T-cell (primary cell): ENCODE measurements around the gene ADAM33. TPM values are rescaled to one million over a fixed set of nuclear protein-coding genes. Genes with fewer than 3 reads are reported as not detected.

Source experiments
- ATAC-seq, 4 experiments: fragments of 200-7000 bp in 3 of 4; fragments of 150-1000 bp in 1 of 4; cut with Tn5 transposase; replicated peaks in 1 of 4; 1 replicate in 3 of 4; 2 replicates in 1 of 4; pipeline ENCODE4 v1.10.0; 2021; ENCODE audit warnings: moderate library complexity in 3 of 4, mild to moderate bottlenecking in 2 of 4, moderate number of reproducible peaks in 1 of 4
- CTCF ChIA-PET, 2 donors: fragments of 300-600 bp; sonication (Branson Sonifier 250); formaldehyde crosslinking; loops; one replicate each; lab custom pipeline; 2022; ENCODE audit warnings: antibody characterized with exemption in 2 of 2; lab: Charles Lee
- POLR2A ChIA-PET, 2 donors: fragments of 300-600 bp; sonication (Branson Sonifier 250); formaldehyde crosslinking; loops; one replicate each; lab custom pipeline; 2022; ENCODE audit warnings: antibody characterized with exemption in 2 of 2; lab: Charles Lee
- DNase-seq, 35 experiments: peaks; one replicate each; pipeline versions ENCODE4 v3.0.0 to v3.0.0-alpha.2; 2013 to 2023
- H3K27ac ChIP-seq: one replicate; pipeline ENCODE4 v1.5.1; 2013; ENCODE audit warnings: low read length
- H3K27me3 ChIP-seq, 2 experiments: replicated peaks in 1 of 2; 1 replicate in 1 of 2; 2 replicates in 1 of 2; pipeline versions ENCODE4 v1.6.1 to v1.7.0; 2013; ENCODE audit warnings: low read length in 1 of 2, mixed read lengths in 1 of 2; ENCODE audit not compliant: control insufficient read depth in 2 of 2, insufficient read depth in 2 of 2; ENCODE audit errors: extremely low read depth in 1 of 2
- H3K36me3 ChIP-seq, 2 donors: 1 replicate in 1 of 2; 2 replicates in 1 of 2; pipeline versions ENCODE4 v1.6.1 to v1.7.0; 2013; ENCODE audit warnings: low read length in 1 of 2; ENCODE audit not compliant: control insufficient read depth in 2 of 2, insufficient read depth in 1 of 2; ENCODE audit errors: extremely low read depth in 1 of 2
- H3K4me1 ChIP-seq, 2 experiments: 1 replicate in 1 of 2; 2 replicates in 1 of 2; pipeline versions ENCODE4 v1.6.1 to v1.7.0; 2013; ENCODE audit warnings: low read length in 2 of 2, mixed read lengths in 1 of 2; ENCODE audit not compliant: insufficient read depth in 2 of 2, control insufficient read depth in 1 of 2; ENCODE audit errors: extremely low read depth in 1 of 2
- H3K4me3 ChIP-seq, 2 donors: 1 replicate in 1 of 2; 2 replicates in 1 of 2; pipeline versions ENCODE4 v1.5.1 to v1.7.0; 2013; ENCODE audit warnings: mild to moderate bottlenecking in 2 of 2, low read length in 1 of 2, moderate library complexity in 1 of 2; ENCODE audit not compliant: control insufficient read depth in 1 of 2; ENCODE audit errors: extremely low read depth in 1 of 2
- H3K9me3 ChIP-seq: 2 replicates; pipeline ENCODE4 v1.7.0; 2013
- H3K27ac Mint-ChIP-seq, 2 donors: one replicate each; pipeline ENCODE4 v1.8.0; 2020 to 2021; ENCODE audit warnings: mild to moderate bottlenecking in 2 of 2, mixed read lengths in 2 of 2
- H3K27me3 Mint-ChIP-seq, 2 donors: one replicate each; pipeline ENCODE4 v1.8.0; 2021 to 2022; ENCODE audit warnings: mixed read lengths in 2 of 2
- H3K36me3 Mint-ChIP-seq: one replicate; pipeline ENCODE4 v1.8.0; 2021; ENCODE audit warnings: mixed read lengths
- H3K4me1 Mint-ChIP-seq, 3 donors: one replicate each; pipeline ENCODE4 v1.8.0; 2020 to 2022; ENCODE audit warnings: mixed read lengths in 3 of 3, mild to moderate bottlenecking in 1 of 3
- H3K4me3 Mint-ChIP-seq, 3 donors: one replicate each; pipeline ENCODE4 v1.8.0; 2020 to 2022; ENCODE audit warnings: mild to moderate bottlenecking in 3 of 3, mixed read lengths in 3 of 3, moderate library complexity in 3 of 3
- H3K9me3 Mint-ChIP-seq, 3 donors: one replicate each; pipeline ENCODE4 v1.8.0; 2020 to 2022; ENCODE audit warnings: mixed read lengths in 3 of 3
- WGBS: methylation state at CpG from one replicate; pipeline ENCODE4 v1.1.5; 2013; ENCODE audit warnings: missing lambda C conversion rate; ENCODE audit not compliant: insufficient coverage; 5-methylcytosine and 5-hydroxymethylcytosine counted together
- total RNA-seq, 35 experiments: library from RNA in 6 of 35; stranded (reverse) in 6 of 35; fragments of 120-200 nt in 1 of 35; gene quantifications; one replicate each; pipeline versions ENCODE4 v1.2.1 to v1.2.4 and lab custom pipeline; 2013 to 2026

Gene ADAM33
- total RNA-seq, 5 donors from 2014 or later (not counting 1 experiment from before 2014, with no cell fraction given), result not detected

GRCh38 chr20:3672547-3673171, 9.2 kb downstream of the ADAM33 start:
- POLR2A ChIA-PET, result no interaction called here
- no peak for DNase-seq
- CTCF ChIA-PET, result no interaction called here

GRCh38 chr20:3671986-3672546, 9.7 kb downstream of the ADAM33 start:
- Mint-ChIP-seq H3K4me1 (peaks cover 7 to 15% (median 12%) of the 10 kb centered on the region in 3 donors), H3K4me3 (no peak overlapping the region), H3K27ac (no peak overlapping the region), H3K27me3 (peaks cover 37 to 64% of the 10 kb centered on the region in 2 donors), H3K9me3 (no peaks in the 10 kb centered on the region), H3K36me3 (no peaks in the 10 kb centered on the region)
- CTCF ChIA-PET, result no interaction called here
- ATAC-seq (no peak), DNase-seq (no peak)
- Histone ChIP-seq H3K27me3 (peaks cover 6 to 93% of the 10 kb centered on the region in 2 experiments), H3K4me1 (peaks cover 0 to 23% of the 10 kb centered on the region in 2 experiments), H3K4me3 (no peak overlapping the region), H3K27ac (no peak overlapping the region), H3K9me3 (no peaks in the 10 kb centered on the region), H3K36me3 (no peaks in the 10 kb centered on the region)
- POLR2A ChIA-PET, result no interaction called here
- 37% methylated on average over 17 of the region's 23 CpGs for WGBS

More at GRCh38 chr20:3672547-3673171, 9.2 kb downstream of the ADAM33 start:
- Histone ChIP-seq H3K36me3 (no peaks in the 10 kb centered on the region), H3K9me3 (no peaks in the 10 kb centered on the region), H3K27ac (no peak overlapping the region), H3K4me3 (no peak overlapping the region), H3K4me1 (peaks cover 0 to 19% of the 10 kb centered on the region in 2 experiments), H3K27me3 (peaks cover 6 to 93% of the 10 kb centered on the region in 2 experiments)
- WGBS, result 4% methylated on average over 58 of the region's 58 CpGs
- Mint-ChIP-seq H3K27me3 (peaks cover 37 to 65% of the 10 kb centered on the region in 2 donors), H3K4me3 (peak overlapping the region in 1 of 3 donors; percentile 21), H3K9me3 (no peaks in the 10 kb centered on the region), H3K36me3 (no peaks in the 10 kb centered on the region), H3K4me1 (peaks cover 7 to 10% (median 8%) of the 10 kb centered on the region in 3 donors), H3K27ac (no peak overlapping the region)
- ATAC-seq, result no peak

- Mint-ChIP-seq H3K9me3 (no peaks in the 10 kb centered on the region), H3K27ac (no peak overlapping the region), H3K27me3 (peaks cover 32 to 54% of the 10 kb centered on the region in 2 donors), H3K4me3 (no peak overlapping the region), H3K36me3 (no peaks in the 10 kb centered on the region), H3K4me1 (peaks cover 7 to 23% (median 19%) of the 10 kb centered on the region in 3 donors)
- no peak overlapping the region for H3K27ac ChIP-seq
- ChIA-PET POLR2A (interaction anchor here in 1 of 2 donors (0.5 kb wide), 1 partner anchor 1001 kb away, joined by 3 read pairs; no protein-coding TSS in a partner anchor), CTCF (interaction anchor here in 1 of 2 donors (0.5 kb wide), 1 partner anchor 548 kb away, joined by 6 read pairs; no protein-coding TSS in a partner anchor)
- H3K9me3 ChIP-seq, result no peaks in the 10 kb centered on the region
- H3K4me3 ChIP-seq, result no peak overlapping the region
- peaks cover 6 to 88% of the 10 kb centered on the region in 2 experiments for H3K27me3 ChIP-seq
- no peaks in the 10 kb centered on the region for H3K36me3 ChIP-seq
- 66% methylated on average over 4 of the region's 10 CpGs for WGBS
- DNase-seq (no peak), ATAC-seq (no peak)
- H3K4me1 ChIP-seq, result peaks cover 2 to 29% of the 10 kb centered on the region in 2 experiments
Observed at GRCh38 chr20:3670945-3671344, 10.9 kb downstream of the ADAM33 start.

- no peaks in the 10 kb centered on the region for H3K9me3 Mint-ChIP-seq
Observed at GRCh38 chr20:3670511-3670910, 11.3 kb downstream of the ADAM33 start.

GRCh38 chr20:3669710-3670367, 12.0 kb downstream of the ADAM33 start:
- peaks cover 4 to 77% of the 10 kb centered on the region in 2 experiments for H3K27me3 ChIP-seq
- peaks cover 13 to 34% (median 27%) of the 10 kb centered on the region in 3 donors for H3K4me1 Mint-ChIP-seq
- H3K27ac Mint-ChIP-seq, result no peak overlapping the region
- no peaks in the 10 kb centered on the region for H3K9me3 Mint-ChIP-seq
- H3K9me3 ChIP-seq, result no peaks in the 10 kb centered on the region
- H3K4me3 ChIP-seq, result no peak overlapping the region
- no peaks in the 10 kb centered on the region for H3K36me3 Mint-ChIP-seq
- WGBS, result 88% methylated on average over 9 of the region's 13 CpGs
- ChIA-PET POLR2A (interaction anchor here in 1 of 2 donors (0.6 kb wide), 1 partner anchor 1461 kb away, joined by 6 read pairs; no protein-coding TSS in a partner anchor), CTCF (no interaction called here)
- H3K4me1 ChIP-seq, result peaks cover 2 to 40% of the 10 kb centered on the region in 2 experiments
- no peaks in the 10 kb centered on the region for H3K36me3 ChIP-seq
- ATAC-seq (no peak), DNase-seq (no peak)
- peaks cover 22 to 48% of the 10 kb centered on the region in 2 donors for H3K27me3 Mint-ChIP-seq
- no peak overlapping the region for H3K4me3 Mint-ChIP-seq
- H3K27ac ChIP-seq, result no peak overlapping the region

More at GRCh38 chr20:3670511-3670910, 11.3 kb downstream of the ADAM33 start:
- Histone ChIP-seq H3K4me1 (peaks cover 2 to 33% of the 10 kb centered on the region in 2 experiments), H3K9me3 (no peaks in the 10 kb centered on the region), H3K27me3 (peaks cover 6 to 84% of the 10 kb centered on the region in 2 experiments), H3K4me3 (no peak overlapping the region), H3K36me3 (no peaks in the 10 kb centered on the region), H3K27ac (no peak overlapping the region)
- Mint-ChIP-seq H3K36me3 (no peaks in the 10 kb centered on the region), H3K27me3 (peaks cover 29 to 52% of the 10 kb centered on the region in 2 donors), H3K4me1 (peaks cover 12 to 27% (median 23%) of the 10 kb centered on the region in 3 donors), H3K4me3 (no peak overlapping the region), H3K27ac (no peak overlapping the region)
- ChIA-PET POLR2A (interaction anchor here in 1 of 2 donors (0.5 kb wide), 1 partner anchor 1000 kb away, joined by 3 read pairs; no protein-coding TSS in a partner anchor), CTCF (no interaction called here)
- 40% methylated on average over 6 of the region's 6 CpGs for WGBS
- DNase-seq, result no peak
- no peak for ATAC-seq

DNA sequence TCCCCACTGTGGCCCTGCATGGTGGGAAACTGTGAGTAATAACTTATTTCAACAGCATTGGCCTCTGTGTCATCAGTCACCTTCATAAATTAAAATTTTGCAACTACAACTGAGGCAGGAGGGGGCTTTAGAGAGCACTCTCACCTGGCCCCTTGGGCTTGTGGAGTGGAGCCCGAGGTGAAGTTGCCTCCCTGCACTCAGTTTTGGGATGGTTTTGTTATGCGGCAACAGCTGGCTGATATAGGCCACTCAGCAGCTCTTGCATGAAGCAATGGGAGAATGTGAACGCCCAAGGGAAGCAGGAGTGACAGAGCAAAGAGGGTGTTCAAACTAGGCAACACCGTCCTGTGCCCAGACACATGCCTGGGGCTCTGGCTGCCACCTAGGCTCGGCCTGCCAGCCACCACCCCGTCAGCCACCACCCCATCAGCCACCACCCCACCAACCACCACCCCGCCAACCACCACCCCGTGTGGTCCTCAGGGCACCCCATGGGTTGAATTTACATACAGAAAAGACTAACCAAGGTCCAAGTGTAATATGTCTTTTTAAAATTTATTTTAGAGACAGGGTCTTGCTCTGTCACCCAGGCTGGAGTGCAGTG, 14.3 kb downstream of the ADAM33 start:
- Histone ChIP-seq H3K36me3 (no peaks in the 10 kb centered on the region), H3K27me3 (peaks cover 5 to 71% of the 10 kb centered on the region in 2 experiments), H3K4me1 (peaks cover 2 to 37% of the 10 kb centered on the region in 2 experiments), H3K9me3 (no peaks in the 10 kb centered on the region), H3K4me3 (no peak overlapping the region), H3K27ac (no peak overlapping the region)
- DNase-seq, result no peak
- H3K36me3 Mint-ChIP-seq, result no peaks in the 10 kb centered on the region
- H3K4me3 Mint-ChIP-seq, result peak overlapping the region in 1 of 3 donors; percentile 47
- CTCF ChIA-PET, result no interaction called here
- H3K9me3 Mint-ChIP-seq, result no peaks in the 10 kb centered on the region
- H3K27me3 Mint-ChIP-seq, result peaks cover 21 to 43% of the 10 kb centered on the region in 2 donors
- POLR2A ChIA-PET, result no interaction called here
- 83% methylated on average over 5 of the region's 8 CpGs for WGBS
- no peak overlapping the region for H3K27ac Mint-ChIP-seq
- H3K4me1 Mint-ChIP-seq, result peaks cover 13 to 34% (median 25%) of the 10 kb centered on the region in 3 donors
- ATAC-seq, result no peak
